Measurements from ENCODE around the gene ATG10. TPM values are rescaled to one million over a fixed set of nuclear protein-coding genes. Genes with fewer than 3 reads are reported as not detected.
A peak's percentile ranks its signal among the peaks of the same experiment; 100 is the strongest.

The ATG10 gene
- total and polyA plus RNA-seq, 2 of the 13 experiments (the other 11 are each of a cell fraction or from before 2014, with no cell fraction given) = 2.0 to 5.7 TPM

DNA sequence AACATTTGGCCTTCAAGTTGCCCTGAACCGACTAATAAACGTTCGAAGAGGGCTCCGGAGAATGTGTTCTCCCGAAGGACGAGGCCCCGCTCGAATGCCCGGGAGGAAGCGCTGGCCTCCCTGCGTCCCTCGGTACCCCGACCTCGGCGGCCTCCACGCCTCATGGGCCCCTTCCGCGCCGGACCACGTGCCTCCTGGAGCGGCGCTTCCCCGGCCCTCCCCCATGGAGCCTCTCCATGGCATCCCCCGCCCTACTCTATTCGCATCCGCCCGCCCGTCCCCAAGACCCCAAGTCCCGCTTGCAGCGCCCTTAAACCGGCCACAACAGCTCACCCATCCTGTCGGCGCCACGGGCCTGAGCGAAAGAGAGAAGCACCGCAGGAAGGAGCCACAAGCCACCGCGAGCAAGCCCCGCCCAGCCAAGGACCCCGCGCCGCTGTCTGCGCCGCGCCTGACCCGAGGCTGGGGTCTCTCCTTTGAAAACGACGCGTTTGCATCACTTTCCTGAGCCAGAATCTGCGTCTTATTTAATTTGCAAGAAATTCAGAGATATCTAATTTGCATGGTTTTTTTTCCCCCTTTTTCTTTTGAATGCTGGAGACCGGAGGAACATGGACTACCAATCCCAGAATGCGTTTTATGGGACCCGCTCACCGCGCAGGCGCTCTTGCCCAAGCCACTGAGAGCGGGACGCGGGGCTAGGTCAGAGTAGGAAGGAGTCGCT lies 306.3 kb downstream of the ATG10 start, which contains the start of gene RPS23 (continued):
- TF ChIP-seq, protein P1, sequence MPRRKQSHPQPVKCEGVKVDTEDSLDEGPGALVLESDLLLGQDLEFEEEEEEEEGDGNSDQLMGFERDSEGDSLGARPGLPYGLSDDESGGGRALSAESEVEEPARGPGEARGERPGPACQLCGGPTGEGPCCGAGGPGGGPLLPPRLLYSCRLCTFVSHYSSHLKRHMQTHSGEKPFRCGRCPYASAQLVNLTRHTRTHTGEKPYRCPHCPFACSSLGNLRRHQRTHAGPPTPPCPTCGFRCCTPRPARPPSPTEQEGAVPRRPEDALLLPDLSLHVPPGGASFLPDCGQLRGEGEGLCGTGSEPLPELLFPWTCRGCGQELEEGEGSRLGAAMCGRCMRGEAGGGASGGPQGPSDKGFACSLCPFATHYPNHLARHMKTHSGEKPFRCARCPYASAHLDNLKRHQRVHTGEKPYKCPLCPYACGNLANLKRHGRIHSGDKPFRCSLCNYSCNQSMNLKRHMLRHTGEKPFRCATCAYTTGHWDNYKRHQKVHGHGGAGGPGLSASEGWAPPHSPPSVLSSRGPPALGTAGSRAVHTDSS (CRISPR knock-in tag; conservative IDR thresholded peaks at IDR 0.05) = no peak
- TF ChIP-seq JUNB (CRISPR knock-in tag; IDR thresholded peaks at IDR 0.05; ENCODE audit: borderline replicate concordance) = no peak
- TF ChIP-seq ELF4 (CRISPR knock-in tag; IDR thresholded peaks at IDR 0.05; ENCODE audit: borderline replicate concordance) = no peak
- TF ChIP-seq SNAI1 (CRISPR knock-in tag; IDR thresholded peaks at IDR 0.05; ENCODE audit: borderline replicate concordance) = no peak
- no peak for TF ChIP-seq ZNF672 (CRISPR knock-in tag; IDR thresholded peaks at IDR 0.05)
- TF ChIP-seq, protein P2, sequence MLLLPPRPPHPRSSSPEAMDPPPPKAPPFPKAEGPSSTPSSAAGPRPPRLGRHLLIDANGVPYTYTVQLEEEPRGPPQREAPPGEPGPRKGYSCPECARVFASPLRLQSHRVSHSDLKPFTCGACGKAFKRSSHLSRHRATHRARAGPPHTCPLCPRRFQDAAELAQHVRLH (CRISPR knock-in tag; IDR thresholded peaks at IDR 0.05; ENCODE audit: borderline replicate concordance, low read depth) = 0 out of 2 replicates have a peak, but pooled peaks have one; percentile 49
- TF ChIP-seq, protein P3, sequence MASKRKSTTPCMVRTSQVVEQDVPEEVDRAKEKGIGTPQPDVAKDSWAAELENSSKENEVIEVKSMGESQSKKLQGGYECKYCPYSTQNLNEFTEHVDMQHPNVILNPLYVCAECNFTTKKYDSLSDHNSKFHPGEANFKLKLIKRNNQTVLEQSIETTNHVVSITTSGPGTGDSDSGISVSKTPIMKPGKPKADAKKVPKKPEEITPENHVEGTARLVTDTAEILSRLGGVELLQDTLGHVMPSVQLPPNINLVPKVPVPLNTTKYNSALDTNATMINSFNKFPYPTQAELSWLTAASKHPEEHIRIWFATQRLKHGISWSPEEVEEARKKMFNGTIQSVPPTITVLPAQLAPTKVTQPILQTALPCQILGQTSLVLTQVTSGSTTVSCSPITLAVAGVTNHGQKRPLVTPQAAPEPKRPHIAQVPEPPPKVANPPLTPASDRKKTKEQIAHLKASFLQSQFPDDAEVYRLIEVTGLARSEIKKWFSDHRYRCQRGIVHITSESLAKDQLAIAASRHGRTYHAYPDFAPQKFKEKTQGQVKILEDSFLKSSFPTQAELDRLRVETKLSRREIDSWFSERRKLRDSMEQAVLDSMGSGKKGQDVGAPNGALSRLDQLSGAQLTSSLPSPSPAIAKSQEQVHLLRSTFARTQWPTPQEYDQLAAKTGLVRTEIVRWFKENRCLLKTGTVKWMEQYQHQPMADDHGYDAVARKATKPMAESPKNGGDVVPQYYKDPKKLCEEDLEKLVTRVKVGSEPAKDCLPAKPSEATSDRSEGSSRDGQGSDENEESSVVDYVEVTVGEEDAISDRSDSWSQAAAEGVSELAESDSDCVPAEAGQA (IDR thresholded peaks at IDR 0.05; ENCODE audit: low read depth) = no peak
- TF ChIP-seq, protein P3 (CRISPR knock-in tag; IDR thresholded peaks at IDR 0.05; ENCODE audit: borderline replicate concordance) = peak; percentile 76; the same call in 1 of the 2 replicates
- TF ChIP-seq, protein P4, sequence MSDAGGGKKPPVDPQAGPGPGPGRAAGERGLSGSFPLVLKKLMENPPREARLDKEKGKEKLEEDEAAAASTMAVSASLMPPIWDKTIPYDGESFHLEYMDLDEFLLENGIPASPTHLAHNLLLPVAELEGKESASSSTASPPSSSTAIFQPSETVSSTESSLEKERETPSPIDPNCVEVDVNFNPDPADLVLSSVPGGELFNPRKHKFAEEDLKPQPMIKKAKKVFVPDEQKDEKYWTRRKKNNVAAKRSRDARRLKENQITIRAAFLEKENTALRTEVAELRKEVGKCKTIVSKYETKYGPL (CRISPR knock-in tag; IDR thresholded peaks at IDR 0.05) = no peak; the same call in 1 of the 2 replicates
- TF ChIP-seq, protein P5, sequence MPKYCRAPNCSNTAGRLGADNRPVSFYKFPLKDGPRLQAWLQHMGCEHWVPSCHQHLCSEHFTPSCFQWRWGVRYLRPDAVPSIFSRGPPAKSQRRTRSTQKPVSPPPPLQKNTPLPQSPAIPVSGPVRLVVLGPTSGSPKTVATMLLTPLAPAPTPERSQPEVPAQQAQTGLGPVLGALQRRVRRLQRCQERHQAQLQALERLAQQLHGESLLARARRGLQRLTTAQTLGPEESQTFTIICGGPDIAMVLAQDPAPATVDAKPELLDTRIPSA (CRISPR knock-in tag; IDR thresholded peaks at IDR 0.05; ENCODE audit: borderline replicate concordance) = 0 out of 2 replicates have a peak, but pooled peaks have one; percentile 48
- TF ChIP-seq, protein P6, sequence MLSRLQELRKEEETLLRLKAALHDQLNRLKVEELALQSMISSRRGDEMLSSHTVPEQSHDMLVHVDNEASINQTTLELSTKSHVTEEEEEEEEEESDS (CRISPR knock-in tag; IDR thresholded peaks at IDR 0.05; ENCODE audit: borderline replicate concordance) = no peak
- TF ChIP-seq, protein P7, sequence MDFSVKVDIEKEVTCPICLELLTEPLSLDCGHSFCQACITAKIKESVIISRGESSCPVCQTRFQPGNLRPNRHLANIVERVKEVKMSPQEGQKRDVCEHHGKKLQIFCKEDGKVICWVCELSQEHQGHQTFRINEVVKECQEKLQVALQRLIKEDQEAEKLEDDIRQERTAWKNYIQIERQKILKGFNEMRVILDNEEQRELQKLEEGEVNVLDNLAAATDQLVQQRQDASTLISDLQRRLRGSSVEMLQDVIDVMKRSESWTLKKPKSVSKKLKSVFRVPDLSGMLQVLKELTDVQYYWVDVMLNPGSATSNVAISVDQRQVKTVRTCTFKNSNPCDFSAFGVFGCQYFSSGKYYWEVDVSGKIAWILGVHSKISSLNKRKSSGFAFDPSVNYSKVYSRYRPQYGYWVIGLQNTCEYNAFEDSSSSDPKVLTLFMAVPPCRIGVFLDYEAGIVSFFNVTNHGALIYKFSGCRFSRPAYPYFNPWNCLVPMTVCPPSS (IDR thresholded peaks at IDR 0.05) = no peak
